GM19328 (cell line): ENCODE data around the gene NCAPD3.
A peak's percentile ranks its signal among the peaks of the same experiment; 100 is the strongest.
"Not testable (repeated sequence)": the region's sequence is repeated elsewhere in the genome, so short reads cannot be mapped to it uniquely, and the experiment has no call there.

ENCODE experiments used
- ATAC-seq: cut with Tn5 transposase; IDR thresholded peaks from one replicate; pipeline ENCODE4 v1.9.1; 2021; ENCODE audit warnings: mild to moderate bottlenecking, moderate library complexity; ENCODE audit not compliant: unreplicated experiment

Gene NCAPD3

DNA sequence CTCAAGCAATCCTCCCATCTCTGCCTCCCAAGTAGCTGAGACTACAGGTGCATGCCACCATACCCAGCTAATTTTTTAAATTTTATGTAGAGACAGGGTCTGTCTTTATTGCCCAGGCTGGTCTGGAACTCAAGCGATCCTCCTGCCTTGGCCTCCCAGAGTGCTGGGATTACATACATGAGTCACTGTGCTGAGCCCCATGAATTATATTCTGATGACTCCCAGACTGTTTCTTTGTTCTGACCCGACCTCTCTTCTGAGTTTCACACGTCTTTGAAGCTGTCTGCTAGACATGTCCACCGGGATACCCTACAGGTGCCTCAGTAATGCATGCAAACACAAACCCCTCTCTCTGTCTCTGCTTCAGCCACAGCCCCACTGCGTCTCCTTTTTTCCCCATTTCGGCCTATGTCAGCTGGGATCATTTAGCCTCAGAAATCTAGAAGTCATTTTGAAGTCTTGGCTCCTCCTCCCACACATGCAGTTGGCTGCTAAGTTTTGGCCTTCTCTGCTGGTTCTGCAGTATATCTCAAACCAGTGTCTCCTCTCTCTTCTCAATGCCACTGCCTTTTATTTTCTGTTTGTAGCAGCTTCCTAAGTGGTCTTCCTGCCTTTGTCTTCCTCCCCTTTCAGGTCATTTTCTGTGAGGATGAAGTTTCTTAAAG, 5.5 kb upstream of the NCAPD3 start:
- ATAC-seq: no peak

GRCh38 chr11:134228625-134229024, 4.9 kb upstream of the NCAPD3 start:
- peak; percentile 65 for ATAC-seq

DNA sequence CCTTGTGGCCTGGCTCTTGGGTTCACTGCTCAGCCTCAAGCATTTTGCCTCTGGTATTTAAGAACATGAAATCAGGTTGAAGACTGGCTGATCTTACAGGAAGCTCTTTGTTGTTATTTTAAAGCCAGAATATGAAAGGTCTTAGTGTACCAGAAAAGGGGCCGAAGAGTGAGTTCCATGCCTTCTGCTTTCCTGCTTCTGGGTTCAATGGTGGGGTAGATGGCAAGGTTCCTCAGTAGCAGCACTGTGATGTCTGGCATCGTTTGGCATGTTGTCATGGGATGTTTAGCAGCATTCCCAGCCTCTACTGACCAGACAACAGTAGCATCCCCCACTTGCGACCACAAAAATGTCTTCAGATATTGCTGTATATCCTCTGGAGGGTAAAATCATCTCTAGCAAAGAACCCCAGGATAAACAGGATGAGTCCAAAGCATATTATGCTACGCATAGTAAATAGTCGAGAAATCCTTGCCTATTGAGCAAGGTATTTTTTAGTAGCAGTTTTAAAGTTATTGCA, 3.1 kb upstream of the NCAPD3 start:
- ATAC-seq: no peak

DNA sequence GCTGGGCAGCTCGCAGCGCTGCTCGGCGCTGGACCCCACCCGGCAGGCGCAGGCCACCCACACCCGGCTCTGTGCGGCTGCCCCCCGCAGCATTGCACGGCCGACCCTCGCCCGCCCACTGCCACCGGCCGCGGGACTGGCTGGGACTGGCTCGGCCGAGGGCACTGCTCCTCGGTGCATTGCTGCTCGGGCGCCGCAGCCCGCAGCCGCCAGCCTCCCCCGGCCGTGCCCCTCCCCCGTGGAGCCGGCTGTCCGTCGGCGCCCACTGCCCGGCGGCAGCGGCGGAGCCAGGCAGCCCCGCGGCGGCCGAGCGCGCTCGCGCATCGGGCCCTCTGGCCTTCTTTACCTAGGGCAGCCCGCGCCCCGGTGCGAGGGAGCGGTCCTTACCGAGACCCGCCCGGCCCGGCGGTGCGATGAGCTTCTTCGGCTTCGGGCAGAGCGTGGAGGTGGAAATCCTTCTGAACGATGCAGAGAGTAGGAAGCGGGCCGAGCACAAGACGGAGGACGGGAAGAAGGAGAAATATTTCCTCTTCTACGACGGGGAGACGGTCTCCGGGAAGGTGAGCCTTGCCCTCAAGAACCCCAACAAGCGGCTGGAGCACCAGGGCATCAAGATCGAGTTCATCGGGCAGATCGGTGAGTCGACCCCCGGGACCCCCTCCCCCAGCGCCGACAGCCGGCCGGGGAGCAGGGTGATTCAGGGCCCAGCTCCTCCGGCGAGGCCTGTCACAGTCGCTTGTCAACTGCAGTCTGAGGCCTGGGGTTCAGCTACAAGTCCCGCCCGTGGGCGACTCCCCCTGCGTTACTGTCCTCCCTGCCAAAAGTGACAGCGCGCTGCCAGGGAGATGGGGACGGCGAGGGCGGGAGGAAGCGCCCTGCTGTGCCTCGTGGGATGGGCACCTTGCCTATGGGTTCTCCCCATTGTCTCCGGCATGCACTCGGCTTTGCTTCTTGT, 1.2 kb upstream of the NCAPD3 start:
- ATAC-seq: peak; percentile 12

DNA sequence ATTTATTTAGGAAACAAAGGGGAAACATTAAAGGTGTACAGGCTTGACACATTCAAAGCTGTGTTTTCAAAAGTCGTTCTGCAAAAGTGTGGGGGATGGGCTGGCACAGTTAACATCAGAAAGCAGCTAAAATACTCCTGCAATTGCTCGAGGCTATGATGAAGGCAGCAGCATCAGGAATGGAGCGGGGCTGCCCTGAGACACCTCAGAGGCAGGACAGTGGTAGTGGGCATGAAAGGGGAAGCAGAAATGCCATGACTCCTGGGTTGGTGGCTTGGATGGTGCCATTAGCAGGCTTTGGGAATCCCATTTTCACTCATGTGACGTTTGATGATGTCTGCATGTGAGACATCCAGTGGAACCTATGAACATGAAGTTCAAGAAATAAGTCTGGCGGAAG, 646 bp downstream of the NCAPD3 start:
- ATAC-seq: no peak

DNA sequence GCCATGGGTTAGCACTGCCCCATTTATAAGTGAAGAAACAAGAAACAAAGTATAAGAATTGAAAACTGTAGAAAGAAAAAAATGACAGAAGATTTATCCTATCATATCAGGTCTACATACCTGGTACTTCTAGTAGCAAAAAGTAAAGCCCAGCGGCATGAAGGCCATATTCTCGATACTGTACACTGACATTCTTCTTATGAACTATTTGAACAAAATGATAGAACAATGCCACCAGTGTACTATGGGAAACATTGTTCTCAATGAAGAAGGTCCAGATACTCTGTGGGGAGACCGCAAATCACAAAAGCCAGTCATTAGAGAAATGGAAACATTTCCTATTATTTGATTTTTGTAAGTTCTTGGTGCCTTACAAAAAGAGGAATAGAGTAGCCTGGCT, 7.0 kb downstream of the NCAPD3 start:
- no peak for ATAC-seq

GRCh38 chr11:134215836-134216235, 7.9 kb downstream of the NCAPD3 start:
- no peak for ATAC-seq

DNA sequence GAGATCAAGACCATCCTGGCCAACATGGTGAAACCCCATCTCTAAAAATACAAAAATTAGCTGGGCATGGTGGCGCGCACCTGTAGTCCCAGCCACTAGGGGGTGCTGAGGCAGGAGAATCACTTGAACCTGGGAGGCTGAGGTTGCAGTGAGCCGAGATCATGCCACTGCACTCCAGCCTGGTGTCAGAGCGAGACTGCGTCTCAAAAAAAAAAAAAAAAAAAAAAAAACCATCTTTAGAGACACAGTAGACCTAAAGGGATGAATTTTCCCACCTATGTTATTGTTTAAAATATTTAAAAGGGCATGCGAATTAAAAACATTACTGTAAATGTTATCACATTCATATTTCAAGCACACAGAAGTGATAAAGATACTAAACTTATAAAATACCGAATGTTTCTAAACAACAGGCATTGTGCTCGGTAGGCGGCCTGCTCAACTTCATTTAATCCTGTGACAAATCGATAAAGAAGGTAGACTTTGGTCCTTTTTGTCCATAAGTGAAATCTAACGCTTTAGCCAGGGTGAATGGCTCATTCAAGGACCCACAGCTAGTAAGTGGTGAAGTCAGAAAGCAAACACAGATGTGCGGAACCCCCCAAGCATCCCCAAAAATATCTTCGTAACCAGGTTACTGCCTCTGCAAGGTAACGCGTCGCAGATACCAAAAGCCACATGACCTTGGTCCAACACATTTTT, 16.1 kb downstream of the NCAPD3 start:
- no peak for ATAC-seq

DNA sequence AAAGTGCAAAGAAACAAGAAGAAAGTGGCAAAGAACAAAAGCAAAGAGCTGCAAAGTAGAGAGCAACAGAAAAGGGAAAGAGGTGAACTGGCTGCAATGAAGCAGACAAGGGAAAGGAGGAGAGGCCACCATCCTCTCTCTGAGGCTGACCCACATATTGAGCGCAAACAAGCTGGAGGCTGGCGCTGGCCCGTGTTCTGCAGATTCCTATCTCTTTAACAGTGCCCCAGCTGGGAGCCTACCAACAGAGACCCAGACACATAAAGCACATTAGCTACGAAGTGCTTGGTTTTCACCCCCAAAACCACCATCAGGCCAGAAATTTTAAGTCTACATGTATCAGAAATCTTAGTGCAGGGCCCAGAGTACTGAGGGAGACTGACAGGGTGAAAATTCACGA, 17.6 kb downstream of the NCAPD3 start:
- ATAC-seq: no peak

GRCh38 chr11:134205729-134206128, 18.0 kb downstream of the NCAPD3 start:
- no peak for ATAC-seq

GRCh38 chr11:134202661-134203060, 21.1 kb downstream of the NCAPD3 start:
- ATAC-seq: no peak

- no peak for ATAC-seq
Observed at GRCh38 chr11:134200688-134201087, 23.1 kb downstream of the NCAPD3 start.

DNA sequence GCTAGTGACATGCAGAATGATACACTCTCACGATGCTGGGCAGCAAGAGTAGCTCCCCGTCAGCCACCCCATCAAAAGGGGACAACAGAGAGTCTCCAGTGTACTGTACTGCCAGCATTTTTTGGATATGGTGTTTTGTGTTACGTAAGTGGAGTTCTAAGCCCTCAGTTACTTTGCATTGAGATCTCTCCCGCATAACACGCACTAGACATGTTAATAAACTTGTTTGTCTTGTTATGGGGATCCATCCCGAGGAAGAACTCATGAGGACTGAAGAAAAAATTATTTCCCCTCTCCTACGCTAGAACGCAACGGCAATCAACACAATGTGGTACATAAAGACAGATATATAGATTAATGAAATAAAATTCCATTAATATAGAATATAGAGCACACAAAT, 24.2 kb downstream of the NCAPD3 start:
- no peak for ATAC-seq

DNA sequence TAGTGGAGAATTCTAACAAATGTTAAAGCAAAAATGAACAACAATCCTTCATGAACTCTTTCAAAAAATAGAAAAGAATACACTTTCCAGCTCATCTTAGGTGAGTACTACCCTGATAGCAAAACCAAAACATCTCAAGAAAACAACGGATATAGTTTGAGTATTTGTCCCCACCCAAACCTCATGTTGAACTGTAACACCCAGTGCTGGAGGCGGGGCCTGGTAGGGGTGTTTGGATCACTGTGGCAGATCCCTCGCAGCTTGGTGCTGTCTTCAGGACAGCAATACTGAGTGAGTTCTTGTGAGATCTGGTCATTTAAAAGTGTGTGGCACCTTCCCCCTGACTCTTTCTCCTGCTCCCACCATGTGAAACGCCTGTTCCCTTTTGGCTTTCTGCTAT, 27.0 kb downstream of the NCAPD3 start:
- ATAC-seq: no peak

DNA sequence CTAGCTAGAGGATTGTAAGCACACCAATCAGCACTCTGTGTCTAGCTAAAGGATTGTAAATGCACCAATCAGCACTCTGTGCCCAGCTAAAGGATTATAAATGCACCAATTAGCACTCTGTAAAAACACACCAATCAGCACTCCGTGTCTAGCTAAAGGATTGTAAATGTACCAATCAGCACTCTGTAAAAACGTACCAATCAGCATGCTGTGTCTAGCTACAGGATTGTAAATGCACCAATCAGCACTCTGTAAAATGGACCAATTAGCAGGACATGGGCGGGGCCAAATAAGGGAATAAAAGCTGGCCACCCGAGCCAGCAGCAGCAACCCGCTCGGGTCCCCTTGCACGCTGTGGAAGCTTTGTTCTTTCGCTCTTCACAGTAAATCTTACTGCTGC, 35.7 kb downstream of the NCAPD3 start:
- not testable (repeated sequence) for ATAC-seq

- no peak for ATAC-seq
Observed at GRCh38 chr11:134181707-134182106, 42.1 kb downstream of the NCAPD3 start.

GRCh38 chr11:134178032-134178674, 45.6 kb downstream of the NCAPD3 start:
- ATAC-seq: no peak

DNA sequence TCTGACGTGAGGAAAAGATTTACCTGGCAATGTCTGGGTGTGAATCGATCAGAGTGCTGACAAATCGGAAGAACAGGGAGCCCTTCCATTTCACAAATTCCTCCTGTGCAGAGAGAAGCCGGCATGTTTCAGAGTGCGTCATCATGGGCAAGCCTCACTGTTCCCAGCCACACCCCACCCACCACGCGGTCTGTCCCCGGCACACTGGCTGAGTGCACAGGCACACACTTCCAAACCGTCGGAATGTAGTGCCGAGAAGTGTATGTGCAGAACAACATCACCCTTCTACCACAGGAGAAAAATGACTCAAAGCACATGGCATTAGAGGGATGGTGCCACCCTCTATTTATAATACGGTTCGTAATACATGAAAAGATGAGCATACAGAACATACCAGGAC, 47.5 kb downstream of the NCAPD3 start:
- ATAC-seq: no peak

GRCh38 chr11:134173296-134173695, 50.5 kb downstream of the NCAPD3 start:
- ATAC-seq: no peak

DNA sequence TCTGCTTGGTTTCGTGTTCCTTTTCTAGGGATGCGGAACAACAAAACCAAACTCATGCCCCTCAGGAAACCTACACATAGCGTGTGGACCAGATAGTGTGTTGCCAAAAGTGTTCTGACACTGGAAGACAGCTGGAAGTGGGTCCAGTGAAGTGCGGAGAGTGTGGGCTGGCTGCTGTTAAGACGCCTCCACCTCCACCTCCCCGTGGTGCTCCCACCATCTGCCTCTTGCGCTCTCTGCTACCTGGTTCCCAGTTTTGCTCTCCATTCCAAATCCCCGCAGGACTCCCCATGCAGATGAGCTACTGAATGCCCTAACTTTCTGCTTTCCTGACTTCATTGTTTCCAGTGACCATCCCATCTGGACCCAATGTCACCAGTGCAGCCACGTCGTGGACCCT, 51.8 kb downstream of the NCAPD3 start:
- no peak for ATAC-seq

GRCh38 chr11:134170919-134171281, 52.9 kb downstream of the NCAPD3 start:
- no peak for ATAC-seq
